HepG2 (cell line): ENCODE results near the gene GLRA3. TPM values are rescaled to one million over a fixed set of nuclear protein-coding genes. Genes with fewer than 3 reads are reported as not detected.
"Not testable (repeated sequence)": the region's sequence is repeated elsewhere in the genome, so short reads cannot be mapped to it uniquely, and the experiment has no call there.

ENCODE experiments used
- ATAC-seq: fragments of 200-7000 bp; cut with Tn5 transposase; 3 replicates; pipeline ENCODE4 v1.9.1; 2020; ENCODE audit warnings: mild to moderate bottlenecking, moderate library complexity
- BruUV-seq: library from RNA; stranded (reverse); fragments of 400-500 nt; replicated peaks from 2 replicates; lab custom pipeline; 2021; lab: Mats Ljungman, UMichigan
- CTCF ChIA-PET: fragments of 300-600 bp; formaldehyde crosslinking; extraction: SDS; loops from one replicate; lab custom pipeline; 2021; ENCODE audit warnings: low total read pairs, inconsistent platforms, low intra/inter-chr PET ratio; lab: Yijun Ruan, JAX
- POLR2A ChIA-PET: fragments of 350-600 bp; sonication (Branson Sonifier 250); formaldehyde crosslinking; loops from one replicate; lab custom pipeline; 2020; ENCODE audit warnings: antibody characterized with exemption, inconsistent platforms; lab: Yijun Ruan, JAX
- DNase-seq: peaks from one replicate; pipeline ENCODE4 v3.0.0-alpha.2; 2015; ENCODE audit warnings: low spot score
- FAIRE-seq: peaks from 3 replicates; lab custom pipeline; 2011; peaks lifted over from hg19 to GRCh38; lab: Jason Lieb, UNC
- H2AFZ ChIP-seq: one replicate; pipeline ENCODE4 v1.6.1; 2011; ENCODE audit warnings: low read length, inconsistent platforms
- H3K27ac ChIP-seq: fragments of 300-600 bp; 3 replicates; pipeline ENCODE4 v1.8.0; 2011; ENCODE audit warnings: mixed run types, mild to moderate bottlenecking, mixed read lengths, low read length, inconsistent platforms; ENCODE audit not compliant: insufficient read depth; ENCODE audit errors: extremely low read length
- H3K27me3 ChIP-seq, 2 experiments: fragments of 200-600 bp in 1 of 2; 2 replicates in 1 of 2; 3 replicates in 1 of 2; pipeline versions ENCODE4 v1.6.0 to v1.8.0; 2011; ENCODE audit warnings: low read length in 2 of 2, mild to moderate bottlenecking in 2 of 2, moderate library complexity in 2 of 2, inconsistent platforms in 1 of 2; ENCODE audit not compliant: insufficient read depth in 2 of 2, control insufficient read depth in 1 of 2
- H3K36me3 ChIP-seq, 2 experiments: fragments of 200-600 bp in 1 of 2; replicated peaks in 1 of 2; 2 replicates in 1 of 2; 3 replicates in 1 of 2; pipeline versions ENCODE4 v1.5.1 to v1.8.0; 2011; ENCODE audit warnings: low read length in 2 of 2, inconsistent platforms in 1 of 2; ENCODE audit not compliant: insufficient read depth in 2 of 2, control insufficient read depth in 1 of 2
- H3K4me1 ChIP-seq: 2 replicates; pipeline ENCODE4 v1.5.1; 2012; ENCODE audit warnings: low read length, inconsistent platforms; ENCODE audit not compliant: insufficient read depth
- H3K4me2 ChIP-seq: 2 replicates; pipeline ENCODE4 v1.6.0; 2011; ENCODE audit warnings: low read depth, low read length, inconsistent platforms
- H3K4me3 ChIP-seq, 3 experiments: fragments of 200-600 bp in 1 of 3; sonication (generic), shearing (Covaris generic) in 1 of 3; replicated peaks in 1 of 3; 2 replicates each; pipeline ENCODE4 v1.5.1; 2011 to 2016; ENCODE audit warnings: low read length in 3 of 3, inconsistent platforms in 2 of 3, low read depth in 2 of 3, mild to moderate bottlenecking in 2 of 3, control low read depth in 1 of 3, mixed read lengths in 1 of 3; ENCODE audit not compliant: insufficient read depth in 1 of 3
- H3K79me2 ChIP-seq: one replicate; pipeline ENCODE4 v1.6.1; 2011; ENCODE audit warnings: low read length, inconsistent platforms; ENCODE audit not compliant: insufficient read depth
- H3K9ac ChIP-seq: 2 replicates; pipeline ENCODE4 v1.6.0; 2011; ENCODE audit warnings: mild to moderate bottlenecking, low read depth, low read length, inconsistent platforms; ENCODE audit not compliant: insufficient read depth
- H3K9me3 ChIP-seq: 2 replicates; pipeline ENCODE4 v1.5.1; 2012; ENCODE audit warnings: mild to moderate bottlenecking, low read length
- H4K20me1 ChIP-seq: 2 replicates; pipeline ENCODE4 v1.6.0; 2011; ENCODE audit warnings: inconsistent platforms, mild to moderate bottlenecking, low read length, moderate library complexity; ENCODE audit not compliant: insufficient read depth
- EED ChIP-seq: sonication (generic); formaldehyde crosslinking; IDR thresholded peaks from 2 replicates; pipeline ENCODE4 v1.5.0; 2020; ENCODE audit warnings: mild to moderate bottlenecking, missing genetic modification reagents
- FOXK1 ChIP-seq: sonication (generic); formaldehyde crosslinking; IDR thresholded peaks from 2 replicates; pipeline ENCODE4 v1.4.0; 2020; ENCODE audit warnings: low read depth, missing genetic modification reagents, borderline replicate concordance
- HIVEP1 ChIP-seq: sonication (generic); formaldehyde crosslinking; IDR thresholded peaks from 2 replicates; pipeline ENCODE4 v1.4.0; 2020; ENCODE audit warnings: mild to moderate bottlenecking, missing genetic modification reagents
- SALL1 ChIP-seq: sonication (generic); formaldehyde crosslinking; IDR thresholded peaks from 2 replicates; pipeline ENCODE4 v1.8.0; 2022; ENCODE audit warnings: mild to moderate bottlenecking, missing genetic modification reagents
- ZBTB33 ChIP-seq: sonication (generic); formaldehyde crosslinking; IDR thresholded peaks from 2 replicates; pipeline ENCODE4 v1.4.0; 2020; ENCODE audit warnings: missing genetic modification reagents
- ZNF3 ChIP-seq: IDR thresholded peaks from 2 replicates; pipeline ENCODE4 v1.7.0; 2017; ENCODE audit warnings: inconsistent platforms
- ZNF761 ChIP-seq: sonication (generic); formaldehyde crosslinking; conservative IDR thresholded peaks from 2 replicates; pipeline ENCODE4 v1.4.0; 2020; ENCODE audit warnings: mild to moderate bottlenecking, missing genetic modification reagents
- WGBS: methylation state at CpG from one replicate; pipeline ENCODE4 v1.1.6; 2017; ENCODE audit warnings: low lambda C conversion rate; 5-methylcytosine and 5-hydroxymethylcytosine counted together
- in situ Hi-C: cut with HindIII; loops from 2 replicates; pipeline ENCODE4 v1.10.0; 2017; ENCODE audit warnings: low pct_unique_long_range_greater_than_20kb; ENCODE audit not compliant: extremely low pct_ligation_motif_present
- intact Hi-C: fragments of 100-400 bp; cut with micrococcal nuclease; formaldehyde crosslinking; loops from one replicate; pipeline ENCODE4 v1.10.0; 2022; ENCODE audit not compliant: unreplicated experiment
- polyA plus RNA-seq, 8 experiments: library from polyadenylated mRNA; depleted of rRNA in 3 of 8; stranded (reverse) in 7 of 8; unstranded in 1 of 8; fragments of >200 nt; fragmentation: Illumina TruSeq in 4 of 8; extraction: Trizol in 4 of 8; gene quantifications; 2 replicates each; pipeline versions ENCODE4 v1.2.1 to v1.2.3, GENCODE V29; 2011 to 2016; ENCODE audit warnings: low read depth in 4 of 8, missing spikeins in 1 of 8, mixed read lengths in 1 of 8; ENCODE audit not compliant: insufficient read depth in 1 of 8
- total RNA-seq, 5 experiments: library from RNA; depleted of rRNA; stranded (reverse); fragments of >200 nt; fragmentation: Illumina TruSeq; extraction: Trizol; gene quantifications; 2 replicates each; pipeline ENCODE4 v1.2.3, GENCODE V29; 2016; ENCODE audit warnings: low read depth in 1 of 5
- TF ChIP-seq, protein P1 (sequence below): sonication (generic); formaldehyde crosslinking; IDR thresholded peaks from 2 replicates; pipeline ENCODE4 v1.4.0; 2020; ENCODE audit warnings: missing genetic modification reagents, borderline replicate concordance
- TF ChIP-seq, protein P2 (sequence below): sonication (generic); formaldehyde crosslinking; IDR thresholded peaks from 2 replicates; pipeline ENCODE4 v1.4.0; 2020; ENCODE audit warnings: mild to moderate bottlenecking, missing genetic modification reagents, borderline replicate concordance

Gene GLRA3
- total and polyA plus RNA-seq, 2 of the 13 experiments (the other 11 are each of a cell fraction or from before 2014, with no cell fraction given), result not detected

DNA sequence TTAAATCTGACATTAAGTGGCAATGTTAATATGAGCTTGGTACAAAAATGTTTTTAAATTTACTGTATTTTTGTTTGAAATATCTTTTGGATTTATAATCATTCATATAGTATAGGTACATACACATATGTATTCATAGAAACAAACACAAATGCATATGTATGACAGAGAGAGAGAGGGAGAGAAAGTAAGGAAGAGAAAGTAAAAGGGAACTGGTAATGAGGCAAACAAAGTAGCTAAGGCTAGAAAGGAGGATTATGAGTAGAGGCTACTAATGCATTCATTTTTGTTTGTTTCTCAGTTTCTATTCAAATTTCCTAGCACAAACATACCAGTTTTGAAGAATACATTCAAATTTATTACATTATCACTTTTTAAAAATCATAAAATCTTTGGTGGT, 132.4 kb downstream of the GLRA3 start (continued):
- TF ChIP-seq, protein P1, sequence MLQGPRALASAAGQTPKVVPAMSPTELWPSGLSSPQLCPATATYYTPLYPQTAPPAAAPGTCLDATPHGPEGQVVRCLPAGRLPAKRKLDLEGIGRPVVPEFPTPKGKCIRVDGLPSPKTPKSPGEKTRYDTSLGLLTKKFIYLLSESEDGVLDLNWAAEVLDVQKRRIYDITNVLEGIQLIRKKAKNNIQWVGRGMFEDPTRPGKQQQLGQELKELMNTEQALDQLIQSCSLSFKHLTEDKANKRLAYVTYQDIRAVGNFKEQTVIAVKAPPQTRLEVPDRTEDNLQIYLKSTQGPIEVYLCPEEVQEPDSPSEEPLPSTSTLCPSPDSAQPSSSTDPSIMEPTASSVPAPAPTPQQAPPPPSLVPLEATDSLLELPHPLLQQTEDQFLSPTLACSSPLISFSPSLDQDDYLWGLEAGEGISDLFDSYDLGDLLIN (CRISPR knock-in tag), result no peak
- no peak for TF ChIP-seq EED (CRISPR knock-in tag)

- DNase-seq, FAIRE-seq, CTCF ChIA-PET, POLR2A ChIA-PET, H3K36me3 ChIP-seq, intact Hi-C loops, H3K9ac ChIP-seq, BruUV-seq, H3K79me2 ChIP-seq, H3K27me3 ChIP-seq, H2AFZ ChIP-seq, H3K4me3 ChIP-seq, in situ Hi-C loops, H3K4me2 ChIP-seq, H3K4me1 ChIP-seq, H4K20me1 ChIP-seq, ATAC-seq, H3K27ac ChIP-seq: not testable (repeated sequence)
- WGBS, result 83% methylated on average over 11 of the region's 24 CpGs
- peaks cover 20% of the 10 kb centered on the region for H3K9me3 ChIP-seq
These were observed 137.2 kb downstream of the GLRA3 start for GRCh38 chr4:174691876-174692275.

- ChIA-PET POLR2A (no interaction called here), CTCF (no interaction called here)
- TF ChIP-seq SALL1 (CRISPR knock-in tag) (no peak), ZNF3 (no peak), ZNF761 (CRISPR knock-in tag) (no peak), FOXK1 (no peak), HIVEP1 (CRISPR knock-in tag) (no peak), ZBTB33 (CRISPR knock-in tag) (no peak)
- TF ChIP-seq, protein P2, sequence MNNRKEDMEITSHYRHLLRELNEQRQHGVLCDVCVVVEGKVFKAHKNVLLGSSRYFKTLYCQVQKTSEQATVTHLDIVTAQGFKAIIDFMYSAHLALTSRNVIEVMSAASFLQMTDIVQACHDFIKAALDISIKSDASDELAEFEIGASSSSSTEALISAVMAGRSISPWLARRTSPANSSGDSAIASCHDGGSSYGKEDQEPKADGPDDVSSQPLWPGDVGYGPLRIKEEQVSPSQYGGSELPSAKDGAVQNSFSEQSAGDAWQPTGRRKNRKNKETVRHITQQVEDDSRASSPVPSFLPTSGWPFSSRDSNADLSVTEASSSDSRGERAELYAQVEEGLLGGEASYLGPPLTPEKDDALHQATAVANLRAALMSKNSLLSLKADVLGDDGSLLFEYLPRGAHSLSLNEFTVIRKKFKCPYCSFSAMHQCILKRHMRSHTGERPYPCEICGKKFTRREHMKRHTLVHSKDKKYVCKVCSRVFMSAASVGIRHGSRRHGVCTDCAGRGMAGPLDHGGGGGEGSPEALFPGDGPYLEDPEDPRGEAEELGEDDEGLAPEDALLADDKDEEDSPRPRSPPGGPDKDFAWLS (CRISPR knock-in tag), result no peak
These were observed 138.4 kb downstream of the GLRA3 start for GRCh38 chr4:174690665-174691064.

More at GRCh38 chr4:174690665-174691064, 138.4 kb downstream of the GLRA3 start:
- no peaks in the 10 kb centered on the region for H4K20me1 ChIP-seq
- WGBS, result 0% methylated on average over 1 of the region's 1 CpG
- H3K9me3 ChIP-seq, result peaks cover 20% of the 10 kb centered on the region
- H3K27ac ChIP-seq, result no peak overlapping the region
- FAIRE-seq (no peak), DNase-seq (no peak), ATAC-seq (no peak)
- no peak overlapping the region for H3K4me3 ChIP-seq
- no peak overlapping the region for H2AFZ ChIP-seq
- no peaks in the 10 kb centered on the region for H3K36me3 ChIP-seq
- in situ Hi-C loops, result no loop called here
- H3K4me2 ChIP-seq, result no peak overlapping the region
- intact Hi-C loops, result no loop called here
- H3K27me3 ChIP-seq, result no peaks in the 10 kb centered on the region
- H3K79me2 ChIP-seq, result no peaks in the 10 kb centered on the region
- H3K9ac ChIP-seq, result no peak overlapping the region
- no TSS peak for BruUV-seq
- H3K4me1 ChIP-seq, result no peaks in the 10 kb centered on the region
